ENCODE data around the gene COLEC11.

DNA sequence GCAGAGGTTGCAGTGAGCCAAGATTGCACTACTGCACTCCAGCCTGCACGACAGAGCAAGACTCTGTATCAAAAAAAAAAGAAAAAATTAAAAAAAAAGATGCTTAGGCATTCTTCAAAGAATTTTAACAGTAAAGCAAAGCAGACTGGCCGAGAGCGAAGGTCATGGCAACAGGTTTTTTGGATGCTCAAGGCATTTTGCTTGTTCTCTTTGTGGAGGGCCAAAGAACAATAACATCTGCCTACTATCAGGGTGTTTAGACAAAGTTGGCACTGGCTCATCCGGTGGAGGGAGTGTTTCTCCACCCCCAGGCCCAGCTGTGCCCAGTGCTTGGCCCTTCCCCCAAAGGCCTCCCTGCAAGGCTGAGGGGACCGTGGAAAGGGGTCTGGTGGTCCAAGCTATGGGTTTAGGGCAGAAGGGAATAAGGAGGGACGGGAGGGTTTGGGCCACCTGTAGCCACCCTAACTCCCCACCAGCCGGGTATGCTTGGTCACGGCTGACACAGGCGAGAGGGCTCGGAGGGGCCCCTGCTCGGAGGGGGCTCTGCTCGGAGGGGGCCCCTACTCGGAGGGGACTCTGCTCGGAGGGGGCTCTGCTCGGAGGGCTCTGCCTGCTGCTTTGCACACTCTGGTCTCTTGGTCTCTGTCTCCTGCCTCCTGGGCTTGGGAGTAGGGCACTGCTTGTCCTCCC lies 36.4 kb downstream of the COLEC11 start:
- TF ChIP-seq, protein P1, sequence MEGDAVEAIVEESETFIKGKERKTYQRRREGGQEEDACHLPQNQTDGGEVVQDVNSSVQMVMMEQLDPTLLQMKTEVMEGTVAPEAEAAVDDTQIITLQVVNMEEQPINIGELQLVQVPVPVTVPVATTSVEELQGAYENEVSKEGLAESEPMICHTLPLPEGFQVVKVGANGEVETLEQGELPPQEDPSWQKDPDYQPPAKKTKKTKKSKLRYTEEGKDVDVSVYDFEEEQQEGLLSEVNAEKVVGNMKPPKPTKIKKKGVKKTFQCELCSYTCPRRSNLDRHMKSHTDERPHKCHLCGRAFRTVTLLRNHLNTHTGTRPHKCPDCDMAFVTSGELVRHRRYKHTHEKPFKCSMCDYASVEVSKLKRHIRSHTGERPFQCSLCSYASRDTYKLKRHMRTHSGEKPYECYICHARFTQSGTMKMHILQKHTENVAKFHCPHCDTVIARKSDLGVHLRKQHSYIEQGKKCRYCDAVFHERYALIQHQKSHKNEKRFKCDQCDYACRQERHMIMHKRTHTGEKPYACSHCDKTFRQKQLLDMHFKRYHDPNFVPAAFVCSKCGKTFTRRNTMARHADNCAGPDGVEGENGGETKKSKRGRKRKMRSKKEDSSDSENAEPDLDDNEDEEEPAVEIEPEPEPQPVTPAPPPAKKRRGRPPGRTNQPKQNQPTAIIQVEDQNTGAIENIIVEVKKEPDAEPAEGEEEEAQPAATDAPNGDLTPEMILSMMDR (IDR thresholded peaks at IDR 0.05): no peak
- TF ChIP-seq POLR2A (IDR thresholded peaks at IDR 0.05): no peak
- no peak for TF ChIP-seq EP300 (IDR thresholded peaks at IDR 0.05)
